GM18498 (cell line): Measurements from ENCODE around the gene CEP85L.
A peak's percentile ranks its signal among the peaks of the same experiment; 100 is the strongest.

Experiments
- ATAC-seq: cut with Tn5 transposase; IDR thresholded peaks from one replicate; pipeline ENCODE4 v1.9.1; 2021; ENCODE audit warnings: mild to moderate bottlenecking, moderate library complexity; ENCODE audit not compliant: unreplicated experiment

The CEP85L gene

GRCh38 chr6:118625833-118626232 is 25.6 kb downstream of the CEP85L start:
- no peak for ATAC-seq

- no peak for ATAC-seq
Measured at GRCh38 chr6:118621799-118622470, 29.5 kb downstream of the CEP85L start.

- no peak for ATAC-seq
Measured at GRCh38 chr6:118620202-118620601, 31.2 kb downstream of the CEP85L start.

- peak; percentile 92 for ATAC-seq
Measured at GRCh38 chr6:118618676-118619377, 32.6 kb downstream of the CEP85L start.

- ATAC-seq, result no peak
Measured at GRCh38 chr6:118617417-118617816, 34.0 kb downstream of the CEP85L start.

GRCh38 chr6:118611334-118611733 is 40.1 kb downstream of the CEP85L start:
- no peak for ATAC-seq

GRCh38 chr6:118606858-118607257 is 44.5 kb downstream of the CEP85L start:
- ATAC-seq, result no peak

GRCh38 chr6:118606268-118606667 is 45.1 kb downstream of the CEP85L start:
- no peak for ATAC-seq

GRCh38 chr6:118603372-118603771 is 48.0 kb downstream of the CEP85L start:
- ATAC-seq, result no peak

GRCh38 chr6:118602300-118602699 is 49.1 kb downstream of the CEP85L start:
- ATAC-seq, result no peak

GRCh38 chr6:118598324-118598723 is 53.1 kb downstream of the CEP85L start:
- no peak for ATAC-seq

- ATAC-seq, result no peak
Measured at GRCh38 chr6:118597636-118598035, 53.8 kb downstream of the CEP85L start.

- ATAC-seq, result no peak
Measured at GRCh38 chr6:118596774-118597320, 54.5 kb downstream of the CEP85L start.

GRCh38 chr6:118594877-118595276 is 56.5 kb downstream of the CEP85L start:
- ATAC-seq, result no peak

- ATAC-seq, result no peak
Measured at GRCh38 chr6:118591897-118592296, 59.5 kb downstream of the CEP85L start.

- ATAC-seq, result no peak
Measured at GRCh38 chr6:118589649-118590365, 61.6 kb downstream of the CEP85L start.

GRCh38 chr6:118589186-118589585 is 62.2 kb downstream of the CEP85L start:
- no peak for ATAC-seq

- ATAC-seq, result no peak
Measured at GRCh38 chr6:118588626-118589025, 62.8 kb downstream of the CEP85L start.

GRCh38 chr6:118586746-118587485 is 64.5 kb downstream of the CEP85L start:
- ATAC-seq, result no peak

- no peak for ATAC-seq
Measured at GRCh38 chr6:118584911-118585310, 66.5 kb downstream of the CEP85L start.

- no peak for ATAC-seq
Measured at GRCh38 chr6:118581489-118581959, 69.9 kb downstream of the CEP85L start.
